Activated CD8-positive, alpha-beta T cell treated with anti-CD3 and anti-CD28 coated beads, Interleukin-2, amount 10 ng/mL, durations not matched to agents 7 days and 5 days (primary cell): ENCODE measurements around the gene DIP2A. TPM values are rescaled to one million over a fixed set of nuclear protein-coding genes. Genes with fewer than 3 reads are reported as not detected.

ENCODE experiments used
- ATAC-seq: fragments of 150-1000 bp; cut with Tn5 transposase; one replicate; pipeline ENCODE4 v1.10.0; 2021; ENCODE audit warnings: moderate library complexity
- CTCF ChIA-PET: fragments of 350-600 bp; sonication (Branson Sonifier 250); formaldehyde crosslinking; loops from one replicate; lab custom pipeline; 2021; ENCODE audit warnings: antibody characterized with exemption; lab: Charles Lee
- POLR2A ChIA-PET: fragments of 350-600 bp; sonication (Branson Sonifier 250); formaldehyde crosslinking; loops from one replicate; lab custom pipeline; 2021; ENCODE audit warnings: antibody characterized with exemption; lab: Charles Lee
- DNase-seq: peaks from one replicate; pipeline ENCODE4 v3.0.0-alpha.2; 2020
- H3K27ac Mint-ChIP-seq: one replicate; pipeline ENCODE4 v1.8.0; 2021; ENCODE audit warnings: mild to moderate bottlenecking, mixed read lengths
- H3K27me3 Mint-ChIP-seq: one replicate; pipeline ENCODE4 v1.8.0; 2021; ENCODE audit warnings: low read depth, mixed read lengths
- H3K36me3 Mint-ChIP-seq: one replicate; pipeline ENCODE4 v1.8.0; 2021; ENCODE audit warnings: low read depth, mixed read lengths
- H3K4me1 Mint-ChIP-seq: one replicate; pipeline ENCODE4 v1.8.0; 2021; ENCODE audit warnings: low read depth, mixed read lengths
- H3K4me3 Mint-ChIP-seq: one replicate; pipeline ENCODE4 v1.8.0; 2021; ENCODE audit warnings: mild to moderate bottlenecking, mixed read lengths
- H3K9me3 Mint-ChIP-seq: one replicate; pipeline ENCODE4 v1.8.0; 2022; ENCODE audit warnings: mixed read lengths; ENCODE audit not compliant: insufficient read depth
- total RNA-seq, 2 experiments: library from RNA; stranded (reverse); gene quantifications; one replicate each; pipeline ENCODE4 v1.2.3, GENCODE V29; 2021

The DIP2A gene
- total RNA-seq, 2 experiments from 2014 or later: 53.7 to 53.9 TPM

DNA sequence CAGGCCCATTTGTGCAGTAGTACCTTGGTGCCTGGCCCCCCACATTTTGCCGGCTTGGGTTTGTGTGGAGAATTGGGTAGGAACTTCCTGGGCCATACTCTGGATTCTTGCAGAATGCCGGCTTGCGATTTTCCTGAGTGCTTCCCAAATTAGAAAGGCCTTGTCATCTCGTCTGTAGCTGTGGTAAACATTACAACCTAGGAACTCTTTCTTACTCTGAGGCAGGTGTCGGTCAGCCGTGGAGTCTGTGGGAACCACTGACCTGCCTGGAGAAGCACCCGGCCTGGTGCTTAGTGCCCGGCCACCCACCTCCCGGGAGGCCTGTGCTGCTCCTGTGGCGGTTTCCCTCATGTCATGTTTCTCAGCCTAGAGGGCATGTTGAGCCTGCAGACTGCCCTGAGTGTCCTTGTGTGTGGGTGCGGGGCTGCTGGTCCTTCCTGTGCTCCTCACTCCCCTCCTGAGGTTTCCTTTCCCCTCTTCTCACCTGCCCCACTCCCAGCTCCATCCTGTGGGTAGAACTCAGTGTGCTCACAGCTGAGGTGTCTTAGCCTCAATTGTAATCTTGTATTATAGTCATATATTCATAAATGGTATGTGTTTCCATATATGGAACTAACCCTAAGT lies 81.5 kb downstream of the DIP2A start:
- Mint-ChIP-seq H3K4me1 (peaks cover 10% of the 10 kb centered on the region), H3K9me3 (no peaks in the 10 kb centered on the region), H3K4me3 (no peak overlapping the region), H3K27ac (peak overlapping the region; percentile 80), H3K27me3 (no peaks in the 10 kb centered on the region), H3K36me3 (peaks cover 56% of the 10 kb centered on the region)
- DNase-seq (no peak), ATAC-seq (no peak)
- POLR2A ChIA-PET: no interaction called here
- CTCF ChIA-PET: interaction anchor here (1.1 kb wide), 1 partner anchor 11 kb away, joined by 3 read pairs; no protein-coding TSS in a partner anchor

DNA sequence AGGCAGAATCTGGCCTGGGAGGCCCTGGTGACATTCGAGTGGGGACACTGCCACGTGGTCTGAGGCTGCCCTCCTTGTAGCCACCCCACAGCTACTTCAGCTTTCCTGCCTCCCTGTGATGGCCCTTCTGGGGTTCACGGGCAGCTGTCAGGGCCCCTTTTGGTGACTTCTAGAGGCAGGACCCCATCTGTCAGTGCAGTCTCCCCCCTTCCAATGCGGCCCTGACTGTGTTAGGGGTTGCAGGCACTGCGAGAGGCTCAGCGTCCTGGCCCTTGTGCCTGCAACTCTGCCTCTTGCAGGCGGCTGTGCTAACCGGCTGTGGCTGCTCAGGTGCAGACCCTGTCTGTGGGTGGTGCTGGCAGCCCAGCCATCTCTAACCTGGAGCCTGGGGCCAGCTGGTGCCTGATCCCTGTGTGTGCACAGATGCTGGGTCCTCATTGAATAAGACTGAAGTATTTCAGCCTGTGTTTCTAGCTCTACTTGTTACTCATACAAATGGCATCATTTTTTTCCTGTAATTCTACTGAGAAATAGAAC lies 84.0 kb downstream of the DIP2A start:
- no peaks in the 10 kb centered on the region for H3K9me3 Mint-ChIP-seq
- no peak overlapping the region for H3K27ac Mint-ChIP-seq
- ChIA-PET CTCF (interaction anchor here (1.7 kb wide), 1 partner anchor 11 kb away, joined by 8 read pairs; no protein-coding TSS in a partner anchor), POLR2A (no interaction called here)
- H3K4me1 Mint-ChIP-seq: peaks cover 10% of the 10 kb centered on the region
- H3K4me3 Mint-ChIP-seq: no peak overlapping the region
- H3K36me3 Mint-ChIP-seq: peaks cover 54% of the 10 kb centered on the region
- ATAC-seq: no peak
- no peaks in the 10 kb centered on the region for H3K27me3 Mint-ChIP-seq
- DNase-seq: no peak

DNA sequence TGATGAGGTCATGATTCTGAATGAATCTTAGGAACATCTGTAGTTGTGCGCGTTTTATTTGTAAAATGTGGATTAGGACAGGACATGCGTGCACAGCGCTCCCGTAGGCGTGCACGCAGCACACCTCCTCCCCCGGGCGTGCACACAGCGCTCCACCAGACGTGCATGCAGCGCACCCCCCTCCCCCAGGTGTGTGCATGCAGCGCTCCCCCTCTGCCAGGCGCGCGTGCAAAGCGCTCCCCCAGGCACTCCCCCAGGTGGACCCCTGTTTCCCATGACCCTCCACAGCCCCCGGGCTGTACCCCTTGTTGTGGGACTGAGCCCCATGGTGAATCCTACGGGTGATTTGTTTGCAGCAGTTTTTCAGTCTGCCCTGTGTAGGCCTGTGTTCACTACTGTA lies 84.6 kb downstream of the DIP2A start:
- Mint-ChIP-seq H3K27me3 (no peaks in the 10 kb centered on the region), H3K4me1 (peaks cover 10% of the 10 kb centered on the region), H3K36me3 (peaks cover 54% of the 10 kb centered on the region), H3K27ac (peak overlapping the region; percentile 54), H3K4me3 (no peak overlapping the region), H3K9me3 (no peaks in the 10 kb centered on the region)
- ATAC-seq: no peak
- POLR2A ChIA-PET: no interaction called here
- CTCF ChIA-PET: no interaction called here
- DNase-seq: no peak

DNA sequence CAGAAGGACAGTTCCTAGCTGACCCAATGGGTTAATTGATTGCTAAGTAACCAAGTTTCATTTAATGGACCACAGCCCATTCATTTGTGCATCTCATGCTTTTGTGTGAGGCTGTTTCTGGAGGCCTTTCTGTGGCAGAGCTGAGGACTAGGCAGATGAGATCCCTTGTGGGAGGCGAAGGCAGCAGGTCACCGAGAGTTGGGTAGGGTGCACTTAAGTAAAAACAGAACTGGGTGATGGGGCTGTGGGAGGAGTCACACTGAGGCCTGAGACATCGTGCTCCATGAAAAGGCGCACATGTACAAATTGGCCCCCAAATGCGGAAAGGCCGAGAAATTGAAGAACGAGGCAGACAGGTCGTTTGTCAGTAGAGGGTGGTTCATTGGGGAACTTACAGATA lies 85.3 kb downstream of the DIP2A start:
- Mint-ChIP-seq H3K9me3 (no peaks in the 10 kb centered on the region), H3K27ac (no peak overlapping the region), H3K4me3 (no peak overlapping the region), H3K27me3 (no peaks in the 10 kb centered on the region), H3K4me1 (peaks cover 14% of the 10 kb centered on the region), H3K36me3 (peaks cover 58% of the 10 kb centered on the region)
- ChIA-PET CTCF (no interaction called here), POLR2A (no interaction called here)
- ATAC-seq (no peak), DNase-seq (no peak)

DNA sequence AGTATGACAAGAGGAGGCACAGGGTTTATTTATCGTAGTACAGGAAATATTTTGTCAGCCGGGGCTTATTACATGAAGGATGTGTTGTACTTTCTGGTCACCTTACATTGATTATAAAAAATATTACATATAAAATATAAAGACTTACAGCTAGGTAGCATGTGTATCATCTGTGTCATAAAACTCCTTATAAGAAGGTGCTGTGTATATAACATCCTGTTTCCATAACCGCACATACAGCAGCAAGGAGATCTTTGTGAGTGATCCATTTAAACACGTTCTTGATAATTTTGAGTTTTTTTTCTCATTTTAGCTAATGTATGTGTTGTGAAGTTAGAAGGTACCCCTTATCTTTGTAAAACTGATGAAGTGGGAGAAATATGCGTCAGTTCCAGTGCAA lies 86.1 kb downstream of the DIP2A start:
- Mint-ChIP-seq H3K4me1 (peaks cover 15% of the 10 kb centered on the region), H3K27me3 (no peaks in the 10 kb centered on the region), H3K27ac (peak overlapping the region; percentile 10), H3K4me3 (no peak overlapping the region), H3K9me3 (no peaks in the 10 kb centered on the region), H3K36me3 (peaks cover 53% of the 10 kb centered on the region)
- ChIA-PET CTCF (no interaction called here), POLR2A (interaction anchor here (0.6 kb wide), 1 partner anchor 49 kb away, joined by 3 read pairs; no protein-coding TSS in a partner anchor)
- ATAC-seq (no peak), DNase-seq (no peak)

DNA sequence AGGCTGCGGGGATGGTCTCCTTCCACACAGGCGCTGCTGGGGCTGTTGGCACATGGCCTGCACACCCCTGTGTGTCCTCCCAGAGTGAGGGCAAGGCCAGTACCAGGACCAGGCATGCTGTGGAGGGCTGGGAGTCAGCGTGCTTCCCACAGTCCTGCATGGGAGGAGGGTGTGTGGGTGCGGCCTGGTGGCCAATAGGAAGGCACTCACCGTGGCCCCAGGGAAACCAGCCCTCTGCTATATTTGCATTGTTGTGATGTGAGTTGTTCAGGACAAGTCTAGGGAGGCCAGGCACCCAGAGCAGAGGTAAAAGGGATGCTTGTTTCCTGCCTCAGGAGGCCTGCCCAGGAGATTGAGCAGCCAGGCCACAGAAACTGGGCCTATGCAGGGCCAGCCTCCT lies 86.7 kb downstream of the DIP2A start:
- peaks cover 54% of the 10 kb centered on the region for H3K36me3 Mint-ChIP-seq
- no peak overlapping the region for H3K4me3 Mint-ChIP-seq
- no peaks in the 10 kb centered on the region for H3K27me3 Mint-ChIP-seq
- DNase-seq (no peak), ATAC-seq (no peak)
- CTCF ChIA-PET: no interaction called here
- H3K4me1 Mint-ChIP-seq: peaks cover 16% of the 10 kb centered on the region
- POLR2A ChIA-PET: interaction anchor here (0.6 kb wide), 1 partner anchor 50 kb away, joined by 3 read pairs; no protein-coding TSS in a partner anchor
- H3K27ac Mint-ChIP-seq: peak overlapping the region; percentile 10
- H3K9me3 Mint-ChIP-seq: no peaks in the 10 kb centered on the region

DNA sequence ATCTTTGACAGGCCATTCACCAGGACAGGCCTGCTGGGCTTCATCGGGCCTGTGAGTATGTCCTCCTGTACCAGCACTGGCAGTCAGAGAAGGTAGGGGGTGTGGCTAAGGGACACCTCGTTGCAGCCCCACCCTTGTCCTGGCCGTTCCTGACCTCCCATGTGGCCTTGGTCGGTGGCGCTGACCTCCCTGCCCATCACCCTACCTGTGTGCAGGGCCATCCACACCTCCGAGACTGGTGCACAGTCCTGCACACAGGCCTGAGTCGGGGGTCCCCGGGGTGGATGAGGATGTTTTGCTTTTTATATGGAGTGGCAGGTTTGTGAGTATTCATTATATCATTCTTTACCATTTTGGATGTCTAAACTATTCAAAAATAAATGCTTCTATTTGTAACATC lies 87.2 kb downstream of the DIP2A start:
- POLR2A ChIA-PET: no interaction called here
- no peak overlapping the region for H3K27ac Mint-ChIP-seq
- DNase-seq (no peak), ATAC-seq (no peak)
- H3K4me1 Mint-ChIP-seq: peaks cover 20% of the 10 kb centered on the region
- peaks cover 58% of the 10 kb centered on the region for H3K36me3 Mint-ChIP-seq
- no peak overlapping the region for H3K4me3 Mint-ChIP-seq
- H3K9me3 Mint-ChIP-seq: no peaks in the 10 kb centered on the region
- CTCF ChIA-PET: no interaction called here
- H3K27me3 Mint-ChIP-seq: no peaks in the 10 kb centered on the region

DNA sequence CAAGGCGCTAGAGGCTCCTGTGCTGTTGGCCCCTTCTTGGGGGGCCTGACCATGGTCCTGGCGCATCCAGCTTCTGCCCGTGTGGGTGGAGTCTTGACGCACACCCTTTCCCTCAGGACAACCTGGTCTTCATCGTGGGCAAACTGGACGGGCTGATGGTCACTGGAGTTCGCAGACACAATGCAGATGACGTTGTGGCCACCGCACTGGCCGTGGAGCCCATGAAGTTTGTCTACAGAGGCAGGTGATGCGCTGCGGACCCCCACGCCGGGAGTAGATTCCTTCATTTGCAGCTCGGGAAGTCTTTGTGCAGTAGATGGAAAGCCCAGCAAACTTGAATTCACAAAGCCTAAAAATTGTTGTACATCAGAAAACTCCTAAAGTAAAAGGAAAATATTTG lies 88.1 kb downstream of the DIP2A start:
- ChIA-PET POLR2A (no interaction called here), CTCF (no interaction called here)
- no peaks in the 10 kb centered on the region for H3K27me3 Mint-ChIP-seq
- H3K27ac Mint-ChIP-seq: no peak overlapping the region
- H3K4me3 Mint-ChIP-seq: no peak overlapping the region
- ATAC-seq (no peak), DNase-seq (no peak)
- H3K4me1 Mint-ChIP-seq: peaks cover 29% of the 10 kb centered on the region
- peaks cover 55% of the 10 kb centered on the region for H3K36me3 Mint-ChIP-seq
- no peaks in the 10 kb centered on the region for H3K9me3 Mint-ChIP-seq

DNA sequence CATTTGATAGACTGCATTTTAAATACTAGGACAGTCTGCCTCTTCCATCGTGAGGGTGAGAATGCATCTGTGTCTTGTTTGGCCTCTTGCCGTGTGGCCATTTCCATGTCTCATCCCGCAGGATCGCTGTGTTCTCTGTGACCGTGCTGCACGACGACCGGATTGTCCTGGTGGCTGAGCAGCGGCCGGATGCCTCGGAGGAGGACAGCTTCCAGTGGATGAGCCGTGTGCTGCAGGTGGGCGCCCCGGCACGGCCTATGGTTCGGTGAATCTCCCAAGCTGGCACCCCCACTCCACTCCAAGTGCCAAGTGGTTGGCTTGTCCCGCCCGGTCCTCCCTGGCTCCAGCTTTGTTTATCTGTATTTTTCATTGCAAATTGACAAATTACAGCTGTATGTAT lies 91.0 kb downstream of the DIP2A start:
- H3K27me3 Mint-ChIP-seq: no peaks in the 10 kb centered on the region
- CTCF ChIA-PET: interaction anchor here (3.7 kb wide), 1 partner anchor 90 kb away, joined by 14 read pairs; no protein-coding TSS in a partner anchor
- DNase-seq (peak; percentile 18), ATAC-seq (no peak)
- no peak overlapping the region for H3K27ac Mint-ChIP-seq
- no peak overlapping the region for H3K4me3 Mint-ChIP-seq
- H3K9me3 Mint-ChIP-seq: no peaks in the 10 kb centered on the region
- H3K4me1 Mint-ChIP-seq: peaks cover 42% of the 10 kb centered on the region
- peaks cover 58% of the 10 kb centered on the region for H3K36me3 Mint-ChIP-seq
- POLR2A ChIA-PET: interaction anchor here (3.6 kb wide), 1 partner anchor 11 kb away, joined by 23 read pairs; no protein-coding TSS in a partner anchor

DNA sequence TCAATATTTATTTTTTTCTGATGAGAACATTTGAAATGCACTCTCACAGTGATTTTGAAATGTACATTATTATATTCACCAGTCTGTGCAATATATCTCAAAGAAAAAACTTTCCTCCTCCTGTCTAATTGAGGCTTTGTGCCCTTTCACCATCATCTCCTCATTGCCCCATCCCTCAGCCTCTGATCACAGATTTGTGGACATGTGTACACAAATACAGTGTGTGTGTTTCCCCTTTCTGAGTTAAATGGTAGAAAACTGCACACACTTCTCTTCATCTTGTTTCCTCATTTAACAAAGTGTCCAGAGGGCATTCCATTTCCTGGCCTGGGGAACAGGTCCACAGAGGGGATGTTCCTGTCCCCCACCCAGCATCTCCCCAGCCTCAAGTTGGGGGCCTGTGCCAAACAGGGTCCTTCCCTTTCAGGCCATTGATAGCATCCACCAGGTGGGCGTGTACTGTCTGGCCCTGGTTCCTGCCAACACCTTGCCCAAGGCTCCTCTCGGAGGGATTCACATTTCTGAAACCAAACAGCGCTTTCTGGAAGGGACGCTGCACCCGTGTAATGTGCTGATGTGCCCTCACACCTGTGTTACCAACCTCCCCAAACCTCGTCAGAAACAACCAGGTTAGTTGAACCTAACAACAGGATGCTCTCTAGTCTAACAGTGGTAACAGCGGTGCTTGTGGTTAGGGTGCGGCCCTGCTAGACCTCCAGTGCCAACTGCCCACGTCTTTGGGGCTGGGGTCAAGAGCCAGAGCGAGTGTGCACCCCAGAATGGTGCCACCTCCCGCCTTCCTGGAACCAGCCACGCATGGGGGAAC lies 91.6 kb downstream of the DIP2A start:
- DNase-seq (peak; percentile 72), ATAC-seq (peak; percentile 65)
- POLR2A ChIA-PET: interaction anchor here (2.0 to 3.6 kb wide), 3 partner anchors 11 to 93 kb away, joined by 8 to 23 read pairs (median 21); partner anchors contain the start of gene PRMT2
- CTCF ChIA-PET: interaction anchor here (1.0 to 3.7 kb wide), 7 partner anchors 10 to 89 kb away, joined by 3 to 16 read pairs (median 10); partner anchors contain the start of gene PRMT2
- H3K36me3 Mint-ChIP-seq: peaks cover 57% of the 10 kb centered on the region
- peaks cover 42% of the 10 kb centered on the region for H3K4me1 Mint-ChIP-seq
- H3K27me3 Mint-ChIP-seq: no peaks in the 10 kb centered on the region
- peak overlapping the region; percentile 44 for H3K4me3 Mint-ChIP-seq
- peak overlapping the region; percentile 85 for H3K27ac Mint-ChIP-seq
- no peaks in the 10 kb centered on the region for H3K9me3 Mint-ChIP-seq

DNA sequence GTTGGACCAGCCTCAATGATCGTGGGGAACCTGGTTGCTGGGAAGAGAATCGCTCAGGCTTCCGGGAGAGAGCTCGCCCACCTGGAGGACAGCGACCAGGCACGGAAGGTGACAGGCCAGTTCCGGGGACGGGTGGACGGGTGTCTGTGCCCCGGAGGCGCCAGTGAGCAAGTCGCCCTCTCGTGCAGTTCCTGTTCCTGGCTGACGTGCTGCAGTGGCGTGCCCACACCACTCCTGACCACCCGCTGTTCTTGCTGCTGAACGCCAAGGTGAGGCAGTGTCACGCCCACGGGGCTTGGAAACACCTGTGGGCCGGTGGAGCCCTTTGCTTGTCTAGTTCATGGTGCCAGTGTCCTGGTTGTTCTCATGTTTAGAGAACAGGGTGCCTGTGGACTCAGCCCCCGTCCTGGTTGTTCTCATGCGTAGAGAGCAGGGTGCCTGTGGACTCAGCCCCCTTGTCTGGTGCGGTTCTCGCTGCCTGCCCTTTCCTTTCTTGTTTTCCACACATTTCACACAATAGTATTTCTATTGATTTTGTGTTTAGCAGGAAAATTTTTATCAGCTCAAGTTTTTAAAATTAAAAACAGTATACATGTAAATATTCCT lies 93.0 kb downstream of the DIP2A start:
- POLR2A ChIA-PET: interaction anchor here (0.7 to 3.6 kb wide), 8 partner anchors 9 to 127 kb away, joined by 3 to 23 read pairs (median 3); partner anchors contain the start of genes PRMT2 and S100B
- Mint-ChIP-seq H3K27ac (peak overlapping the region; percentile 85), H3K4me1 (peaks cover 42% of the 10 kb centered on the region), H3K4me3 (peak overlapping the region; percentile 44), H3K36me3 (peaks cover 61% of the 10 kb centered on the region), H3K9me3 (no peaks in the 10 kb centered on the region), H3K27me3 (no peaks in the 10 kb centered on the region)
- CTCF ChIA-PET: interaction anchor here (0.6 to 3.7 kb wide), 17 partner anchors 8 to 92 kb away, joined by 3 to 16 read pairs (median 5); partner anchors contain the start of genes PRMT2 and S100B
- ATAC-seq (peak; percentile 63), DNase-seq (peak; percentile 58)
